Esophagus (tissue), 2 donors: ENCODE data around the gene THAP7. TPM values are rescaled to one million over a fixed set of nuclear protein-coding genes. Genes with fewer than 3 reads are reported as not detected.
"Not testable (repeated sequence)": the region's sequence is repeated elsewhere in the genome, so short reads cannot be mapped to it uniquely, and the experiment has no call there.

Experiments used
- H3K27ac ChIP-seq, 2 donors: one replicate each; pipeline ENCODE4 v1.5.1; 2013; ENCODE audit warnings: low read depth in 2 of 2, mild to moderate bottlenecking in 2 of 2, inconsistent platforms in 1 of 2, low read length in 1 of 2, moderate library complexity in 1 of 2
- H3K27me3 ChIP-seq, 2 donors: one replicate each; pipeline ENCODE4 v1.6.1; 2013; ENCODE audit warnings: low read length in 2 of 2, control low read depth in 1 of 2, mild to moderate bottlenecking in 1 of 2; ENCODE audit not compliant: insufficient read depth in 2 of 2, control insufficient read depth in 1 of 2
- H3K36me3 ChIP-seq, 2 donors: one replicate each; pipeline ENCODE4 v1.6.1; 2013; ENCODE audit warnings: low read length in 1 of 2; ENCODE audit not compliant: control insufficient read depth in 2 of 2, insufficient read depth in 2 of 2
- H3K4me1 ChIP-seq, 2 donors: one replicate each; pipeline ENCODE4 v1.6.1; 2013; ENCODE audit warnings: low read length in 1 of 2; ENCODE audit not compliant: control insufficient read depth in 2 of 2, insufficient read depth in 2 of 2
- H3K4me3 ChIP-seq, 2 donors: one replicate each; pipeline ENCODE4 v1.5.1; 2013; ENCODE audit warnings: low read length in 2 of 2, mild to moderate bottlenecking in 2 of 2, low read depth in 1 of 2, moderate library complexity in 1 of 2
- H3K9me3 ChIP-seq, 2 donors: one replicate each; pipeline ENCODE4 v1.6.1; 2013; ENCODE audit warnings: mild to moderate bottlenecking in 2 of 2, low read depth in 1 of 2, low read length in 1 of 2, moderate library complexity in 1 of 2; ENCODE audit not compliant: control insufficient read depth in 2 of 2, insufficient read depth in 1 of 2
- whole genome bisulfite sequencing, 2 donors: extraction: QIAGEN DNeasy Blood & Tissue Kit; methylation state at CpG; one replicate each; pipeline ENCODE4 v1.1.7; 2013; 5-methylcytosine and 5-hydroxymethylcytosine counted together
- polyA plus RNA-seq, 2 donors: library from polyadenylated mRNA; stranded (reverse); fragments of 200-250 nt; gene quantifications; one replicate each; pipeline ENCODE4 v1.2.3, GENCODE V29; 2013
- donor health status: healthy with polysubstance abuse.
- donor health status: Bipolar disorder and iron deficiency.

The THAP7 gene
- polyA plus RNA-seq, result 10 to 100 TPM; 21.0 to 28.2 TPM

DNA sequence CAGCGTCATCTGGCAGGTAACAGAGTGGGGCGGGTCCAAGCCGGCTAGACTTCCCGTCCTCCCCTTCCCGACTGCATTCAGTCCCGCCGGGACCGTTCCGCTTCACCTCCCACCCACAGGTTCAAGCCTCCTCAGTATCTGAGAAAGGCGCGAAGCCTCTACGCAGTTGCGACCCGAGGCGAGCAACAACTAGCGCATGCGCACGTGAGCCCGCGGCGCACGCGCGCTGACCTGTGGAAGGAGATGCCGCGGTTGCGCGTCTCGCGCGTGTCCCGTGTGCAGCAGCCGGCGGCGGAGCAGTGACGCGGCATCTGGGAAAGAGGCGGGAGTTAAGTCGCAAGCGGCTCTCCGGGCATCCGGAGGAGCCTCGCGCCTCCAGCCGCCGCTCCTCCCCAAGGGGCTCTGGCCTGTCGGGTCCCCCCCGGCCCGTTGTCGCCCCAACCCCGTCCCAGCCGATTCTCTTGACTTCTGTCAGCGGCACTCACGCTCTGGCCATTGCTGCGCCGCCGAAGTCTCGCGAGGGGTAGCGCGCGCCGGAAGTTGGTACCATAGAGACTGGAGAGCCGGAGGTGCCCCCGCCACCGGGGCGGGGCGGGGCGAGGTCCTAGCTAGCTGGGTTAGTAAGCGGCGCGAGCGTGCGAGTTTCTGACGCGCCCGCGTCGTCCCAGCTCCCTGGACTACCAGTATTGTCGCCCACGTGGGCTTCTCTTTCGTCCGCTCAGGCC is at the start of gene THAP7:
THAP7 (minus strand) TSS at position 518 of the 725 bp plus-strand sequence; CDS start at position 311, 207 bp downstream.
- peaks cover 0 to 20% of the 10 kb centered on the region in 2 donors for H3K36me3 ChIP-seq
- WGBS, 2 donors, result 0 to 1% methylated on average over 74 to 83 of the region's 83 CpGs
- peak within 1 kb of the TSS; percentile 100 for H3K27ac ChIP-seq
- H3K4me3 ChIP-seq, result peak within 1 kb of the TSS; percentile 74 to 80
- peaks cover 6 to 20% of the 10 kb centered on the region in 2 donors for H3K4me1 ChIP-seq
- no peaks in the 10 kb centered on the region for H3K9me3 ChIP-seq
- H3K27me3 ChIP-seq, result no peaks in the 10 kb centered on the region

DNA sequence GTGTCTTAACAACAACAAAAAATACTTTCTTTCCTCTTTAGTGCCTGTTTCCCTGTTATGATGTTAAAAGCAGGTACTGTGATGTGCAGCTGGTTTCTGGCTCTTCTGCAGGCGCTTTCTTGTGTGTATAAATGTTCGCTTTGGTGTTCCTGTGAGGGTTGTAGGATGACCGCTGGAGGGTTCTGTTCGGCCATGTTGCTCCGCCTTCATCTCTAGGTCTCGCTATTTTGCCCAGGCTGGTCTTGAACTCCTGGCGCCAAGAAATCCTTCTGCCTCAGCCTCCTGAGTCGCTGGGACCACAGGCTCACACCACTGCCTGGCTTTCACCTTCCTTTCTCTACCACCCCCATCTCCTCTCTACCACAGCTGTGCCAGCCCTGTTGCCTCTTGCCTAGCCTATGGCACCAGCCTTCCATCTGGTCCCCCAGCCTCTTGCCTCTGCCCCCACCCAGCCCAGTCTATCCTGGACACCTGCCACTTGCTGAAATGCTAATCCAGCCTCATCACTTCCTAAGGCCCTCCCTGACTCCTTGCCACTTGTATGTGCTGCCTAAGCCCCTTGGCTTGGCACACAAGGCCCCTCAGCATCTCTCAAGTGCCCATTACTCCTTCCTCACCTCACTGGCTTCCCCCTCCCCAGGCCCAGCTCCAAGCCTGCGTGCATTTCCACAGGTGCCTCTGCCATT is 49.4 kb upstream of the THAP7 start:
- no peak overlapping the region for H3K4me3 ChIP-seq
- 79 to 85% methylated on average over 9 of the region's 9 CpGs for WGBS, 2 donors
- peaks cover 0 to 2% of the 10 kb centered on the region in 2 donors for H3K4me1 ChIP-seq
- no peak overlapping the region for H3K27ac ChIP-seq
- H3K9me3 ChIP-seq, result peaks cover 0 to 3% of the 10 kb centered on the region in 2 donors
- no peaks in the 10 kb centered on the region for H3K36me3 ChIP-seq
- H3K27me3 ChIP-seq, result no peaks in the 10 kb centered on the region

- 97% methylated on average over 3 to 7 of the region's 12 CpGs for WGBS, 2 donors
- not testable (repeated sequence) for H3K27me3 ChIP-seq
Observed at GRCh38 chr22:21048965-21049364, 47.0 kb upstream of the THAP7 start.

DNA sequence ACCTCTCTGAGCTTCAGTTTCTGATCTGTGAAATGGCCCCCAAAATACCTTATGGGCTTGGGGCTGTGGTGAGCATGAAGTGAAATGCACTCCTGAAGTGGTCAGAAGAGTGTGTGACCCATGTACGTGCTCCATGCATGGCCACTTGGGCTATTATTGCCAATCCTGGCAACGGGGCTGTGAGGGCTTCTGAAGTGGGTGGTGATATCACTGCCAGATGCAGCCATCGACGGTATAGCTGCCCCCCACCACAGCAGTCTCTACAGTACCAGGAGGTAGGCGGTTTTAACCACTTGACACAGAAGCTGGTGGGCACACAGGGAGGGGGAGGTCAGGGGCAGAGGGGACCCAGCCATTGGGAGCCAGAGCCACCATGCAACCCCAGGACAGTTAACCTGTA is 46.5 kb upstream of the THAP7 start:
- H3K27ac ChIP-seq, H3K4me3 ChIP-seq, H3K36me3 ChIP-seq, H3K27me3 ChIP-seq, H3K9me3 ChIP-seq: not testable (repeated sequence)
- peaks cover 2 to 14% of the 10 kb centered on the region in 2 donors for H3K4me1 ChIP-seq
- 76 to 77% methylated on average over 5 of the region's 5 CpGs for WGBS, 2 donors

More at GRCh38 chr22:21048965-21049364, 47.0 kb upstream of the THAP7 start:
- not testable (repeated sequence) for H3K36me3 ChIP-seq, H3K9me3 ChIP-seq, H3K4me3 ChIP-seq, H3K27ac ChIP-seq
- peaks cover 2 to 13% of the 10 kb centered on the region in 2 donors for H3K4me1 ChIP-seq

DNA sequence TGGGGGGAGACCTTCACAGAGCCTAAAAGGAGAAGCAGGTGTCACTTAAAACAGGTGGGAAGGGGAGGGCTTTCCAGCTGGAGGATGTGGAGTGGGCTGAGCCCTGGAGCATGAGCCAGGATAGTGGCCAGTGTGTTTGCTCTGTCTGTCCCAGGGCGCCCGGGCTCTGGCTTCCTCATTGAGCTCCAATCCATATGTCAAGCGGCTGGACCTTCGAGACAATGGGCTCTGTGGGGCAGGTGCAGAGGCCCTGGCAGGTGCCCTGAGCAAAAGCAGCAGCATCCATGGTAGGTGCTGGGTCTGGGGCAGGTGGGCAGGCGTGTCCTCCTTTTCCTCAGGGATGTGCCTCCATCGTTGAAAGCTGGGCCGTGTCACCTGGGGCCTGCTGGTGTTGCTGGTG is 45.8 kb upstream of the THAP7 start:
- Histone ChIP-seq H3K4me3 (no peak overlapping the region), H3K9me3 (peaks cover 0 to 3% of the 10 kb centered on the region in 2 donors), H3K27me3 (no peaks in the 10 kb centered on the region), H3K36me3 (no peaks in the 10 kb centered on the region), H3K4me1 (peaks cover 2 to 21% of the 10 kb centered on the region in 2 donors), H3K27ac (no peak overlapping the region)
- 76 to 78% methylated on average over 7 of the region's 7 CpGs for WGBS, 2 donors

GRCh38 chr22:21047035-21047661 is 45.2 kb upstream of the THAP7 start:
- Histone ChIP-seq H3K9me3 (peaks cover 0 to 3% of the 10 kb centered on the region in 2 donors), H3K36me3 (no peaks in the 10 kb centered on the region), H3K4me3 (no peak overlapping the region), H3K4me1 (peaks cover 2 to 21% of the 10 kb centered on the region in 2 donors), H3K27ac (no peak overlapping the region), H3K27me3 (no peaks in the 10 kb centered on the region)
- 87 to 88% methylated on average over 14 of the region's 14 CpGs for WGBS, 2 donors

DNA sequence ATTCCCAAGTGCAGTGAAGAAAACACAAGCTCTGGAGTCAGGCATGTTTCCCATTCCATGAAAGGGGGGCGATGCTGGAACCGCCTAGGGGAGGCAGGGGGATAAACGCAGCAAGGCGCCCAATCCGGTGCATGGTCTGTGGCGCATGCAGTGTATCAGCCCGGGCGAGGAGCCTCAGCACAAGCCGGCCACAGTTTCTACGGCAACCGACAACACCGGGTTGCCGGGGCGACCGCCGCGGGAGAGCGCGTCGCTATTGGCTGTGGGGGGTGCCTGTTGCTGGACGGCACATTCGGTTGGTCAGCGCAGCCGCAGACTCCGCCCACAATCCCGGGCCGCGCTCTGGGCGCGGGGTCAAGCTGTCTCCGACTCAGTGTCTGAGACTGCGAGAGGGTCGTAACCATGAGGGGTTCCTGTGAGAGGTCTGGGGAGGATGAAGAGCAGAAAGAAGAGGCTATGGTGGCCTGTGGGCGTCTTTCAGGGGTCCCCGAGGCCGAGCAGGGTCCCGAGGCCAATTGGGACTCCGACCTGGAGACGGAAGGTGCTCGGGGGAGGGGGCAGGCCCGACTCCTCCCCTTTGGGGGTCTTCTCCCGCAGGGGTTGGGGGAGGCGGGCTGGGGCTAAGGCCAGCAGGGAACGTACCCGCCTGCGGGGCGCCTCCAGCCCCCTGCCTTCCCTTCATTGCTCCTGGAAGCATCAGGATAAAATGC is 43.8 kb upstream of the THAP7 start, which contains the start of gene LRRC74B:
LRRC74B (plus strand) TSS at position 362 of the 710 bp plus-strand sequence; CDS start at position 403, 41 bp downstream.
- Histone ChIP-seq H3K27me3 (no peaks in the 10 kb centered on the region), H3K36me3 (no peaks in the 10 kb centered on the region), H3K4me3 (peak within 1 kb of the TSS; percentile 6 to 28), H3K9me3 (peaks cover 0 to 3% of the 10 kb centered on the region in 2 donors), H3K27ac (peak within 1 kb of the TSS in 1 of 2 donors; percentile 17), H3K4me1 (peaks cover 2 to 21% of the 10 kb centered on the region in 2 donors)
- 8% methylated on average over 45 to 47 of the region's 47 CpGs for WGBS, 2 donors

- 9 to 11% methylated on average over 11 to 15 of the region's 15 CpGs for WGBS, 2 donors
- Histone ChIP-seq H3K36me3 (no peaks in the 10 kb centered on the region), H3K9me3 (peaks cover 0 to 3% of the 10 kb centered on the region in 2 donors), H3K4me1 (peaks cover 2 to 21% of the 10 kb centered on the region in 2 donors), H3K27me3 (no peaks in the 10 kb centered on the region), H3K27ac (peak overlapping the region in 1 of 2 donors; percentile 17), H3K4me3 (peak overlapping the region; percentile 6 to 28)
Observed at GRCh38 chr22:21044931-21045584, 43.1 kb upstream of the THAP7 start.
